Measurements from ENCODE around the gene TXNRD1.
"Not testable (repeated sequence)": the region's sequence is repeated elsewhere in the genome, so short reads cannot be mapped to it uniquely, and the experiment has no call there.

TXNRD1 gene

DNA sequence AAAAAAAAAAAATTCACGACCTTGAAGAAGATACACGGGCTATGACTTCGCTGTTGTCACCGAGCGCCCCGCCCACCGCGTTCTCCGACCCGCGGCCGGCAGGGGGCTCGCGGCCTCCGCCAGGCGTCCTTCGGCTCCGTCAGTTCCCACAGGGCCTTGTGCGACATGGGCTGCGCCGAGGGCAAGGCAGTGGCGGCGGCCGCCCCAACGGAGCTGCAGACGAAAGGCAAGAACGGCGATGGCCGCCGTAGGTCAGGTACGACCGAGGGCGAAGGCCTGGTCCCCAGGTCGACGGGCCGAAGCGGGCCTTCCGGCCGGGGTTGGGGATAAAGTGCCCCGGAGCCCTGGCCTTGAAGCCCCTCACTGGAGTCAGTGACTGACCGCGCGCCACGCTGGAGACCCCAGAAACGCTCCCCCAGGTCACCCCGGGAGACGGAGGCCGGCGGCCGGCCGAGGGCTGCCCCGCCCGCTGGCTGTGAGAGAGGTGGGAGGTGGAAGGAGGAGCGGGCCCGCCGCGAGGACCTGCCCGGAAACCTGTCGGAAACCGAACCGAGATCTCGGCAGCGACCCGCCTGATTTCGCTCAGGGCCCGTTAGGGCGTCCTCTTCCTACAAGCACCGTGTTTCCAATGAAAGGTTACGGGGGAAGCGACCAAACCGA lies at the start of gene TXNRD1:
Gene TXNRD1, plus strand, starts transcription at position 142 of the 660 bp plus-strand sequence. Its CDS starts 24 bp downstream, at position 166.
- in situ Hi-C loops (cut with HindIII; ENCODE audit: low pct_ligation_motif_present, low pct_unique_long_range_greater_than_20kb, low sequenced_read_pairs) = no loop called here
- DNase-seq = peak; percentile 86

- in situ Hi-C loops (cut with HindIII; ENCODE audit: low pct_ligation_motif_present, low pct_unique_long_range_greater_than_20kb, low sequenced_read_pairs) = no loop called here
- DNase-seq = no peak
Measured at GRCh38 chr12:104165801-104166200, 49.8 kb upstream of the TXNRD1 start.

DNA sequence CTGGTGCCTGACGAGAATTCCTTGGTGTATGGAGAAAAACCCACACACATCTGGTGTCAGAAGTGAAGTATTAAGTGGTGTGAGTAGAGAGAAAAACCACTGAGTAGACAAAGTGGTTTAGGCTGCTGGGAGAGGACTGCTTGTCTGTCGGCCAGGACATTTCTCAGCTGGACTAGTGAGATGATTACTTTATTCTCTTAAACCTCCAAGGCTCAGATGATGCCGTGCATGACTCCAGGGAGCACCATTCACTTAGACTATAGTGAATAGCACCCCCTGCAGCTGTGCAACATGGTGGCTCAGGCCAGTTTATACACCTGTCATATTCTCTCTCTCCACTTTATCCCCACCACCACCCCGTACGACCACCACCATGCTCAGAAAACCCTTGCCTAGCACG lies 49.1 kb upstream of the TXNRD1 start:
- in situ Hi-C loops (cut with HindIII; ENCODE audit: low pct_ligation_motif_present, low pct_unique_long_range_greater_than_20kb, low sequenced_read_pairs) = no loop called here
- DNase-seq = no peak

DNA sequence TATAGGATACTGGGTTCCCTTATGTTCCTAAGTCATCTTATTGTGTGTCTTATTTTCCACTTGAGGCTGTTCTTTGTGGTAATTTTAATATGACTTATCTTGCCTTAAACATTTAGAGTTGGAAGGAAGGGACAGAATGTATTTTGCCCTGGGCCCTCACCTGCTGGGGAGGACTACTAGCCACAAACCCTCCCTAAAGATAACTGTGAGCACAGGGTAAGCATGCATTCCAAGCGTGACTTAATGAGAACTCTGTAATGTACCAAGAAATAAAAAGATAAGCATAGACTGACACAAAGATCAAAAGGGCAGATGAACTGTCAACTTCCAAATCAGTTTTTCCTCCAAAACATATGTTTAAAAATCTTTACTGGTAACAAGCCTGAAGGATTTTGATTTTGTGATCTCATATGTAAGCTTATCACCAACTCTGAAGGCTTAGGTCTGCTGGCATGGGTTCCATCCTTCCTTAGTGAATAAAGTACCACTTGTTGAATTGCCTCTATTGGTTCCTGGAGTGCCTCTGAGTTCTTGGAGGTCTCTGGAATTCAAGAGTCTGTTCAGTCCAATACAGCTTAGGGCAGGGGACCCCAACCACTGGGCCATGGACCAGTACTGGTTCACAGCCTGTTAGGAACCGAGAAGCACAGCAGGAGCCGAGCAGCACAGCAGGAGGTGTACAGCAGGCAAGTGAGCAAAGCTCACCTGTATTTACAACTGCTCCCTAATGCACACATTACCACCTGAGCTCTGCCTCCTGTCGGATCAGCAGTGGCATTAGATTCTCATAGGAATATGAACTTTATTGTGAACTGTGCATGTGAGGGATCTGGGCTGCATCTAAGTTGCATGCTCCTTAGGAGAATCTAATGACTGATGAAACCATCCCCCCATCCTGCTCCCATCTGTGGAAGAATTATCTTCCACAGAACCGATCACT lies 47.8 kb upstream of the TXNRD1 start:
- in situ Hi-C loops (cut with HindIII; ENCODE audit: low pct_ligation_motif_present, low pct_unique_long_range_greater_than_20kb, low sequenced_read_pairs) = no loop called here
- no peak for DNase-seq

GRCh38 chr12:104168596-104168995 lies 47.0 kb upstream of the TXNRD1 start:
- in situ Hi-C loops (cut with HindIII; ENCODE audit: low pct_ligation_motif_present, low pct_unique_long_range_greater_than_20kb, low sequenced_read_pairs) = no loop called here
- DNase-seq = no peak

DNA sequence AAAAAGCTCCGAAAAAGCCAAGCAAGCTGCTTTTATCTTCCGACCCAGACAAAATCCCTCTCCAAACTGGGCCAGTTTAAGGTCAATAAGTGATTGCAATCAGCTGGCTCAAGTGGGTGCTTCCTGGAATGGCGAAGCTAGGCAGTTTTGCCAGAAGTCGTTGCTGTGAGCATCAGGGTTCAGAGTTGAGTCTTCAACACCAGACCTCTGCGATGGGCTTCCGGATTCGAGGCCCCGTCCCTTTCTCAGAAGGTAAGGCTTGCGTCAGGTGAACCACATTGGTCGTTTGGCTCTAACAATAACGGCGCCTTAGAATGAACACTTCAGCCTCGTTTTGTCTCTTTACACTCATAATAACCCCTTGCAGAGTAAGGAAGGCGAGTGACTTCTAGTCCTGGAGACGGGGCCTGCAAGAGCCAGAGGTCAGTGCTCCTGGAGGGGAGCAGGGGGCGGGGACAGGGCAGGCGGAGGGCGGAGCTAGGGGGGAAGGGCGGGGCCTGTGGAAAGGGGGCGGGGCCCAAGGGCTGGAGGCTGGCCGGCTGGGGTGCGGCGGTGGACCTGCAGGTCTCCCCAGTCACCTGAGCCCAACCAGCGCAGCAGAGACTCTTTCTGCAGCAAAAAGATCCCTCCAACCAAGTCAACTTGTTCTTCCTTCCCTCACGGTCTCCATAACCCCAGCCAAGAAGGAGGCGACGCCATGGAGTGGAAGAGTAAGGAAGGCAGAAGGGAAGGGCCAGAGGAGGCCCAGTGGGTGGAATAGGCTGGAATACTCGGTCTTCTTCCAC lies 43.6 kb upstream of the TXNRD1 start:
- in situ Hi-C loops (cut with HindIII; ENCODE audit: low pct_ligation_motif_present, low pct_unique_long_range_greater_than_20kb, low sequenced_read_pairs) = no loop called here
- DNase-seq = no peak

DNA sequence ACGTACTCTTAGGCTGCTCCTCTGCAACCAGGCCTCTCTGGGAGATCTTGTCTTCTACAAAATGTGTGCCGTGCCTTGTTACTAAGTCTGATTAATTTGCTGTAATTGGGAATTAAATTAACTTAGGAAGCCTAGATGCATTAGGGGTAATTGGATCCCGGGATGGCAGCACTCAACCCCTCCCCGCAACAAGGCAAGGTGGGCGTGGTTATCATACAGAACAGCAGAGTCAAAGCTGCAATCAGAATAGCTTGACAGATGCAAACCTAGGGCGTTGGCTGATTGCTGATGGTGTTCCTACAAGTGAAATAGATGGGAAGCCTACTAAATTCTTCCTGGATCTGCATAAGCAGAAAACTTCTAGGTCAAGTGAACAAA lies 43.0 kb upstream of the TXNRD1 start:
- no peak for DNase-seq
- in situ Hi-C loops (cut with HindIII; ENCODE audit: low pct_ligation_motif_present, low pct_unique_long_range_greater_than_20kb, low sequenced_read_pairs) = no loop called here

DNA sequence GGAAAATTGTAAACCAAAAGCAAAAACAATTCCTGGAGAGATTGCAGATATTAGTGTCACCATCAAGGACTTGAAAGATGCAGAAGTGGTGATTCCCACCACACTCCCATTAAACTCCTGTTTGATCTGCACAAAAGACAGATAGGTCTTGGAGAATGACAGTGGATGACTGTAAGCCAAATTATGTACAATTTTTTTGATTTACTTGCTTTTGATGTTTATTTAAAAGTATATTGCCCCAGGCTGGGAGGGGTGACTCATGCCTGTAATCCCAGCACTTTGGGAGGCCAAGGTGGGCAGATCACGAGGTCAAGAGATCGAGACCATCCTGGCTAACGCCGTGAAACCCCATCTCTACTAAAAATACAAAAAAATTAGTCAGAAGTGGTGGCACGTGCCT lies 41.8 kb upstream of the TXNRD1 start:
- DNase-seq; in situ Hi-C loops (cut with HindIII; ENCODE audit: low pct_ligation_motif_present, low pct_unique_long_range_greater_than_20kb, low sequenced_read_pairs): not testable (repeated sequence)

DNA sequence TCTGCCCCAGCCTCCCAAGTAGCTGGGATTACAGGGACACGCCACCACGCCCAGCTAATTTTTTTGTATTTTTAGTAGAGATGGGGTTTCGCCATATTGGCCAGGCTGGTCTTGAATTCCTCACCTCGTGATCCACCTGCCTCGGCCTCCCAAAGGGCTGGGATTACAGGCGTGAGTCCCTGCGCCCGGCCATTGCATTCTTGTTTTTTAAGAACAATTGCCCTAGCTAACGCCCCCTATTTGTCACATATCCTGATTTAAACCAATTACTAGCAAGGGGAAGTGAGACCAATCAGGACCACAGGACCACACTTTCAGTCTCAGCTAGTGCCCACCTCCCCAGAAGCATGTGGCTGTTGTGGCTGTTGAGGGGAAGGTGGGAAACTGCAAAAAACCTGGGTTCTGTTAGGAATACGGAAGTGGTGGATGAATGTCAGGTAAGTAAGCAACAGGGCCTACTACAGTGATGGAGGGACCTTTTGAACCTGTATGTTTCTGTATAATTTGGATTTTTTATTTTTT lies 39.8 kb upstream of the TXNRD1 start:
- no peak for DNase-seq

DNA sequence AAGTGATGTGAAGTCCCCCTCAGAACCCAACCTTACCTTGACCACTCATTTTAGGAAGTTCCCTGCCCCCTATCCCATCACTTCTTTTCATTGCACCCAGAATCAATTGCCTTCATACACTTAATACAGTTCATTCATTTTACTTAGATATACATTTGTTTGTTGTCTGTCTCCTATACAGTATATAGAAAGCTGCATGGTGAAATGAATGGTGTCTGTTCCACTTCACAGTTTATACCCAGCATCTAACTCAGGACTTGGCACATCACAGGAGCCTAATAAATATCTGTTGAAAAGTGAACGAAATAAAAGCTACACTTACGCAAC lies 38.3 kb upstream of the TXNRD1 start:
- DNase-seq = no peak

More for the DNA sequence above, 39.8 kb upstream of the TXNRD1 start:
- in situ Hi-C loops (cut with HindIII; ENCODE audit: low pct_ligation_motif_present, low pct_unique_long_range_greater_than_20kb, low sequenced_read_pairs) = no loop called here

DNA sequence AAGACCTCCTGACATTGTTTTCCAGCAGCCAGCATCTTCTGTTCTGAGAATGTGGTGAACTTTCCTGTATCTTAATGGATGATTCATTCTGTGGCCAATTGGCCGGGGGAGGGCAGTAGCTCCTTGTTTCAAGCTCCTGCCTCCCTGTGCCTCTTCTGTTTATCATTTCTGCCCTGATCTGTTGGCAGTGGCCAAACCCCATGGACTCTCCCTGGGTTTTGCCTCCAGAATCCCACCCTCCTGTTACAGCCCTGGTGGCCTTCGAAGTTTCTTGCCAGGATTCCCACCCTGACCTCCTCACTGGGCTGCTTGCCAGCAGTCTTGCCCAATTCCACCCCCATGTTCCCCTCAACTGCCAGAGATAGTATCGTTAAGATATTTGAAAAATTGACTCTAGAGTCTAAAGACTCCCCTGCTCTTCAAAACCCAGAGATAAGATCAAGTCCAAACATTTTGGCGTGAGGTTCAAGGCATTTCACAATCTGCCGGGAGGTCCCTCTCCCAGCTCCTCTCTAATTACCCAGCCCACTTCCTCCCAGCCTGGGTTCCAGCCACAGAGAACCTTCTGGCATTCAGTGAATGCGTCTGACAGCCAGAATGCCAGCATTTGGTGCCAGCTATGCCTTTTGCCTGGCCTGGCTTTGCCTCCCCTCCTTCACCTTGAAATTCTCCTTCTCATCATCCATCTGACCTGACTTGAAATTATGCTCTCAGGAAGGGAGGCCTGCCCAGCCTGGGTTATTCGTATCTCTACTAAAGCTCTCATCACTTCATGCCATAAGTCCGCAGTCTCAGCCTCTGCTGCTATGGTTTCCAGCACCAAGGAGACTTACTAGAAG lies 37.7 kb upstream of the TXNRD1 start:
- in situ Hi-C loops (cut with HindIII; ENCODE audit: low pct_ligation_motif_present, low pct_unique_long_range_greater_than_20kb, low sequenced_read_pairs) = no loop called here
- peak; percentile 87 for DNase-seq

More for the DNA sequence above, 38.3 kb upstream of the TXNRD1 start:
- in situ Hi-C loops (cut with HindIII; ENCODE audit: low pct_ligation_motif_present, low pct_unique_long_range_greater_than_20kb, low sequenced_read_pairs) = no loop called here

- in situ Hi-C loops (cut with HindIII; ENCODE audit: low pct_ligation_motif_present, low pct_unique_long_range_greater_than_20kb, low sequenced_read_pairs) = no loop called here
- no peak for DNase-seq
Measured at GRCh38 chr12:104180374-104180773, 35.2 kb upstream of the TXNRD1 start.

GRCh38 chr12:104181313-104181712 lies 34.3 kb upstream of the TXNRD1 start:
- in situ Hi-C loops (cut with HindIII; ENCODE audit: low pct_ligation_motif_present, low pct_unique_long_range_greater_than_20kb, low sequenced_read_pairs) = no loop called here
- no peak for DNase-seq

GRCh38 chr12:104182144-104182543 lies 33.4 kb upstream of the TXNRD1 start:
- no peak for DNase-seq
- in situ Hi-C loops (cut with HindIII; ENCODE audit: low pct_ligation_motif_present, low pct_unique_long_range_greater_than_20kb, low sequenced_read_pairs) = no loop called here

DNA sequence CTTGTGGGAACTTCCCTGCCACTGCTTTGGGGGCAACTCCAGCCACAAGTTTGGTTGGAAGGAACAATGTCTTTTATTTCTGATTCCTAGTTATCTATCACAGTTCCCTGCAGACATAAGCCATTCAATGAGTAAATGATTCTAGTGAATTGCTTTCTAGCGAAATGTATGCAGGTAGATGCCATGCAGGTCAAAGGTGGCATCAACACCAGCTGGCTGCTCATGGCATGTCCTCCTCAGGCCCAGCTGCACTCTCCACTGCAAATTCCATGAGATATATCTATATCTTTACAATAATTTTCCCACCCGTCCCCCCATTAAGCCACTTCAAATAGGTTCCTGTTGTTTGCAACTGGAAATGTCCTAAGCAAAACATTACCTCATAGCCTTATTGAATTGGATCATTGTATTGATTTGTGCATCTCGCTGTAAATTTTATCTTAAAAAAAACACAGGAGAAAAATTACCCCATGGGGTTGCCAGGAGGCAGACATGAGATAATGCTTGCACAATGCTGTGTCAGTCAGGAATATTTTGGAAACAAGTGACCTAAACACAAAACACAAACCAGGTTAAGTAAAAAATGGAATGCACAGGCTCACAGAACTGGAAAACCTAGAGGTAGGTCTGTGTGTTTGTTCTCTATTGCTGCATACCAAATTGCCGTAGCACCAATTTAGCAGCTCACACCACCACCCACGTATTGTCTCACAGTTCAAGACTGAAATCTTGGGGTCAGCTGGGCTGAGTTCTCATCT lies 32.8 kb upstream of the TXNRD1 start:
- no peak for DNase-seq
- in situ Hi-C loops (cut with HindIII; ENCODE audit: low pct_ligation_motif_present, low pct_unique_long_range_greater_than_20kb, low sequenced_read_pairs) = no loop called here

GRCh38 chr12:104183443-104183842 lies 32.1 kb upstream of the TXNRD1 start:
- no peak for DNase-seq
- in situ Hi-C loops (cut with HindIII; ENCODE audit: low pct_ligation_motif_present, low pct_unique_long_range_greater_than_20kb, low sequenced_read_pairs) = no loop called here

- DNase-seq = no peak
- in situ Hi-C loops (cut with HindIII; ENCODE audit: low pct_ligation_motif_present, low pct_unique_long_range_greater_than_20kb, low sequenced_read_pairs) = no loop called here
Measured at GRCh38 chr12:104187446-104188155, 28.0 kb upstream of the TXNRD1 start.
